ENCODE data around the gene SLC12A8.
"Not testable (repeated sequence)": the region's sequence is repeated elsewhere in the genome, so short reads cannot be mapped to it uniquely, and the experiment has no call there.

Gene SLC12A8

GRCh38 chr3:125107363-125107762 lies 105.2 kb downstream of the SLC12A8 start:
- peaks cover 46% of the 10 kb centered on the region for H3K4me1 ChIP-seq (ENCODE audit: control insufficient read depth, insufficient read depth, low read length)
- H3K9me3 ChIP-seq (ENCODE audit: control insufficient read depth, low read length) = no peaks in the 10 kb centered on the region
- no peaks in the 10 kb centered on the region for H3K27me3 ChIP-seq (replicated peaks; ENCODE audit: control insufficient read depth, insufficient read depth, low read length)
- DNase-seq (ENCODE audit: low read depth) = no peak
- H3K9ac ChIP-seq (ENCODE audit: low read length) = peak overlapping the region; percentile 9
- no peak overlapping the region for H3K4me3 ChIP-seq (ENCODE audit: low read length)
- H3K36me3 ChIP-seq (ENCODE audit: control insufficient read depth, insufficient read depth, low read length, severe bottlenecking) = no peaks in the 10 kb centered on the region

DNA sequence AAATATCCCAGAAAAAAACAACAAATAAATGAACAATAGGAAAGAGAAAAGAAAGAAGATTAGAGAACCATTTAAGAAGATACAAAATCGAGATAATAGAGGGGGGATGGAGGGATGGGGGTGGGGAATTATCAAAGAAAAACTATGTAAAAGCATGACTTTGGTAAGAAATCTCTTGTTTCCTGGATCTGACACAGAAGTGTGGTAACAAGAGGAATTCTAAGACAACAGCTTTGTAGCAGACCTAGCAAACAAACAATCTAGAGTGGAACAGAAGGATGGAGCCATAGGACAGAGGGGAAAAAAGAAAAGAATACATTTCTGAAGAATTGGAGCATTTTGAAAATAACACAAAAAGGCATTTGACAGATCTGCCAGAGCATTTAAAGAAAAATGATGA lies 107.4 kb downstream of the SLC12A8 start:
- DNase-seq (ENCODE audit: low read depth) = no peak
- Histone ChIP-seq H3K4me3 (ENCODE audit: low read length) (no peak overlapping the region), H3K9ac (ENCODE audit: low read length) (no peak overlapping the region), H3K36me3 (ENCODE audit: control insufficient read depth, insufficient read depth, low read length, severe bottlenecking) (no peaks in the 10 kb centered on the region), H3K4me1 (ENCODE audit: control insufficient read depth, insufficient read depth, low read length) (peaks cover 34% of the 10 kb centered on the region), H3K9me3 (ENCODE audit: control insufficient read depth, low read length) (no peaks in the 10 kb centered on the region), H3K27me3 (replicated peaks; ENCODE audit: control insufficient read depth, insufficient read depth, low read length) (no peaks in the 10 kb centered on the region)

DNA sequence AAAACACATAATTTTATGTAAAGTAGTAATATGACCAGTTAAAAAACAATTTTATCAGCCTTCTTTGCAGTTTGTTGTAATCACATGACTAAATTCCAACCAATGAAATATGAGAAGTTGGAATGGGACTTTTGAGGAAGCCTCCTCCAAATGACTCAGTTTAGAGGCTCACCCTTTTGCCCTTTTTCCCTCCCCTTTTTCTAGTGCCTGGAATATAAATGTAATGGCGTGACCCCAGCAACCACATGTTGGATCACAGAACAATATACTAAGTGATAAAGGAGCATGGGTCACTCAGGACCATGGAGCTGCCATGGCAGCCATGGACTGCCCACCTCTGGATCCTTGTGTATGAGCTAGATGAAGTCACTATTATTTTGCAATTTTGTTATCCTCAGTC lies 107.9 kb downstream of the SLC12A8 start:
- H3K4me3 ChIP-seq (ENCODE audit: low read length) = no peak overlapping the region
- DNase-seq (ENCODE audit: low read depth) = no peak
- H3K36me3 ChIP-seq (ENCODE audit: control insufficient read depth, insufficient read depth, low read length, severe bottlenecking) = no peaks in the 10 kb centered on the region
- no peaks in the 10 kb centered on the region for H3K9me3 ChIP-seq (ENCODE audit: control insufficient read depth, low read length)
- peaks cover 29% of the 10 kb centered on the region for H3K4me1 ChIP-seq (ENCODE audit: control insufficient read depth, insufficient read depth, low read length)
- H3K9ac ChIP-seq (ENCODE audit: low read length) = no peak overlapping the region
- H3K27me3 ChIP-seq (replicated peaks; ENCODE audit: control insufficient read depth, insufficient read depth, low read length) = no peaks in the 10 kb centered on the region

DNA sequence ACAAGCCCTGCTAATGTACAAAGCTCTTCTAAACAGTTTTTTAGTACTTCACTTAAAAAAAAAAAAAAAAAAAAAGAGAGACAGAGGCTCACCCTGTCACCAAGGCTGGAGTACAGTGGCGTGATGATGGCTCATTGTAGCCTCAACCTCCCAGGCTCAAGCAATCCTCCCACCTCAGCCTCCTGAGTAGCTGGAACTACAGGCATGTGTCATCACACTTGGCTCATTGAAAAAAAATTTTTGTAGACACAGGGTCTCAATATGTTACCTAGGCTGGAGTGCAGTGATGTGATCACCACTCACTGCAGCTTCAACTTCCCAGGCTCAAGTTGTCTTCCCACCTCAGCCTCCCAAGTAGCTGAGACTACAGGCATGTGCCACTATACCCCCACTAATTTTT lies 109.1 kb downstream of the SLC12A8 start:
- peaks cover 17% of the 10 kb centered on the region for H3K4me1 ChIP-seq (ENCODE audit: control insufficient read depth, insufficient read depth, low read length)
- peaks cover 2% of the 10 kb centered on the region for H3K9me3 ChIP-seq (ENCODE audit: control insufficient read depth, low read length)
- no peak overlapping the region for H3K4me3 ChIP-seq (ENCODE audit: low read length)
- no peak overlapping the region for H3K9ac ChIP-seq (ENCODE audit: low read length)
- no peaks in the 10 kb centered on the region for H3K36me3 ChIP-seq (ENCODE audit: control insufficient read depth, insufficient read depth, low read length, severe bottlenecking)
- H3K27me3 ChIP-seq (replicated peaks; ENCODE audit: control insufficient read depth, insufficient read depth, low read length) = no peaks in the 10 kb centered on the region
- no peak for DNase-seq (ENCODE audit: low read depth)

DNA sequence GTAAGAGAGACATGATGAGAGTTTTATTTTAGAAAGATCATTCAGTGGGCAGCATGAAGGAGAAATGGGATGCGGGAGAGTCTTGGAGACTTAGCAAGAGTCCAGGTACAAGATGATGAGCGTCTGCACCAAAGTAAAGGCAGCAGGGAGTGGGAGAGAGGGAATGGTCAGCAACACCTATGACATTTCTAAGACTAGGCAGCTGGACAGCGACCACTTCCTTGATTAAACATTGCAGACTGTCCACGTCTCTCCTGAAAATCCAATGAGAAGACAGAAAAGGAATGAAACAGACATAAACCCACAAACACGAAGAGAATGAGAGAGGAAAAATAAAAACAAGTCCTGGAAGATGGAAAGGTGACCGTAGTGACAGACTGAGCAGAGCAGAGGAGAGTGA lies 110.1 kb downstream of the SLC12A8 start:
- DNase-seq (ENCODE audit: low read depth) = no peak
- no peak overlapping the region for H3K4me3 ChIP-seq (ENCODE audit: low read length)

DNA sequence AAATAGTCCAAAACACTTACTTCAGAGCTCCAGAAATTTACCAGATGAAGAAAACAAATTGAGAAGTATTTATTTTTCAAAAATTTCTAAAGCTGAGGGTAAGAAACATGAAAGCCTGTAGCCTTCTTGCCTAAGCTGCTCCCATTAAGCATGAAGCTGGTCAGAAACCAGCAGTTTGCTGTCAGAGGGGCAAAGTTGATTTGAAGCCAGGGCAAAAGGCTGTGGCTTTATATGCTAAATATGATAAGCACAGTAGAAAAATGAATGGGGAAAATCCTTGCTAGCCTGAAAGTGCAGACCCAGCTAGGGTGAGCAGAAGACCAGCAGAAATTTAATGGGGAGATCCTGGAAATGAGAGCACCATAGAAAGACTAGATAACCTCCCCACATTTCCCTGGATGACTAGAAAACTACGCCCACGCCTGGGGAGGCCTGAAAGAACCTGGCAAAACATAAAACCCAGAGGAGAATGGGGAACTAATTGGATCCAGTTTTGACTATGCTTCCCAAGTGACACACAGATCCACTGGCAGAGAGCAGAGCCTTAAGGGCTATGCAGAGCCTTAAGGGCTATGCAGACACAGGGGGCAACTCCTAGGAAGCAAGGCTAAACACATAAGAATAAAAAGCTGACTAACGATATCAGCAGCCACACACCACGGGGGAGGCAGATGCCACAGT lies 113.8 kb downstream of the SLC12A8 start:
- H3K9ac ChIP-seq (ENCODE audit: low read length) = no peak overlapping the region
- no peaks in the 10 kb centered on the region for H3K36me3 ChIP-seq (ENCODE audit: control insufficient read depth, insufficient read depth, low read length, severe bottlenecking)
- peak; percentile 28 for DNase-seq (ENCODE audit: low read depth)
- H3K27me3 ChIP-seq (replicated peaks; ENCODE audit: control insufficient read depth, insufficient read depth, low read length) = no peaks in the 10 kb centered on the region
- H3K4me3 ChIP-seq (ENCODE audit: low read length) = no peak overlapping the region
- H3K4me1 ChIP-seq (ENCODE audit: control insufficient read depth, insufficient read depth, low read length) = no peaks in the 10 kb centered on the region
- peaks cover 2% of the 10 kb centered on the region for H3K9me3 ChIP-seq (ENCODE audit: control insufficient read depth, low read length)

More for the DNA sequence above, 110.1 kb downstream of the SLC12A8 start:
- peaks cover 8% of the 10 kb centered on the region for H3K4me1 ChIP-seq (ENCODE audit: control insufficient read depth, insufficient read depth, low read length)
- no peak overlapping the region for H3K9ac ChIP-seq (ENCODE audit: low read length)
- H3K36me3 ChIP-seq (ENCODE audit: control insufficient read depth, insufficient read depth, low read length, severe bottlenecking) = no peaks in the 10 kb centered on the region
- H3K9me3 ChIP-seq (ENCODE audit: control insufficient read depth, low read length) = peaks cover 2% of the 10 kb centered on the region
- no peaks in the 10 kb centered on the region for H3K27me3 ChIP-seq (replicated peaks; ENCODE audit: control insufficient read depth, insufficient read depth, low read length)

- Histone ChIP-seq H3K9ac (ENCODE audit: low read length) (no peak overlapping the region), H3K4me3 (ENCODE audit: low read length) (no peak overlapping the region)
These were observed 121.9 kb downstream of the SLC12A8 start for GRCh38 chr3:125090649-125091048.

DNA sequence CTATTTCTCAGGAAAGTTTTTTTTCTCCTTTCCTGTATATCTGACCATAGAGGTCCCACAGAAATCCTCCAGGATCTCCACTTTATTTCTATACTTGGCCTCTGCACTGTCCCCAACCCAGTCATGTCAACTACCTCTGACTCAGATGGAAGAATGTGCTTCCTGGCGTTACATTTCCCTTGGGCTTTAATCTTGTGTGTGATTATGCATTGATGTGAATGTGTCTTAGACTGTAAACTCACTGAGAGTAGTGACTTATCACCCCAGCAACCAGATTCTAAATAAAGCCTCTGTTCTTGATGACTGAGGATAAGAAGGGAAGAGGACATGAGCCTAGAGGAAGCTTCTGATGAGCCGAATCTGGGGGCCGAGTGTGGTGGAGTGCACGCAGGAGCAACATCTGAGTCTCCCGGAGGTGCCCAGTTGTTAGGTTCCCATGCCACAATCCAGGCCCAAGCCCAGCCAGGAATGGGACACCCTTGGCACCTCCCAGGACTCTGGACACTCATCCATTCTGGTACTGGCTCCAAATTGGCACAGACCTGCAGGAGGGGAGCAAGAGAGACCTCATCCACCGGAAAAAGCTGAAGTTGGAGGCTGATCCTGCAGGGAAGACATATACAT lies 124.7 kb downstream of the SLC12A8 start:
- no peaks in the 10 kb centered on the region for H3K27me3 ChIP-seq (replicated peaks; ENCODE audit: control insufficient read depth, insufficient read depth, low read length)
- no peak overlapping the region for H3K9ac ChIP-seq (ENCODE audit: low read length)
- H3K4me3 ChIP-seq (ENCODE audit: low read length) = no peak overlapping the region
- peak; percentile 36 for DNase-seq (ENCODE audit: low read depth)
- H3K9me3 ChIP-seq (ENCODE audit: control insufficient read depth, low read length) = peaks cover 9% of the 10 kb centered on the region
- H3K36me3 ChIP-seq (ENCODE audit: control insufficient read depth, insufficient read depth, low read length, severe bottlenecking) = no peaks in the 10 kb centered on the region
- H3K4me1 ChIP-seq (ENCODE audit: control insufficient read depth, insufficient read depth, low read length) = peaks cover 11% of the 10 kb centered on the region

More at GRCh38 chr3:125090649-125091048, 121.9 kb downstream of the SLC12A8 start:
- H3K36me3 ChIP-seq (ENCODE audit: control insufficient read depth, insufficient read depth, low read length, severe bottlenecking) = no peaks in the 10 kb centered on the region
- peaks cover 9% of the 10 kb centered on the region for H3K9me3 ChIP-seq (ENCODE audit: control insufficient read depth, low read length)
- no peaks in the 10 kb centered on the region for H3K27me3 ChIP-seq (replicated peaks; ENCODE audit: control insufficient read depth, insufficient read depth, low read length)
- no peak for DNase-seq (ENCODE audit: low read depth)
- peaks cover 11% of the 10 kb centered on the region for H3K4me1 ChIP-seq (ENCODE audit: control insufficient read depth, insufficient read depth, low read length)

GRCh38 chr3:125085166-125085565 lies 127.4 kb downstream of the SLC12A8 start:
- Histone ChIP-seq H3K4me3 (ENCODE audit: low read length) (no peak overlapping the region), H3K9ac (ENCODE audit: low read length) (no peak overlapping the region), H3K4me1 (ENCODE audit: control insufficient read depth, insufficient read depth, low read length) (peaks cover 20% of the 10 kb centered on the region), H3K27me3 (replicated peaks; ENCODE audit: control insufficient read depth, insufficient read depth, low read length) (no peaks in the 10 kb centered on the region), H3K36me3 (ENCODE audit: control insufficient read depth, insufficient read depth, low read length, severe bottlenecking) (no peaks in the 10 kb centered on the region), H3K9me3 (ENCODE audit: control insufficient read depth, low read length) (peaks cover 2% of the 10 kb centered on the region)
- DNase-seq (ENCODE audit: low read depth) = no peak

GRCh38 chr3:125083776-125084175 lies 128.8 kb downstream of the SLC12A8 start:
- Histone ChIP-seq H3K4me3 (ENCODE audit: low read length) (no peak overlapping the region), H3K36me3 (ENCODE audit: control insufficient read depth, insufficient read depth, low read length, severe bottlenecking) (no peaks in the 10 kb centered on the region), H3K27me3 (replicated peaks; ENCODE audit: control insufficient read depth, insufficient read depth, low read length) (no peaks in the 10 kb centered on the region), H3K9me3 (ENCODE audit: control insufficient read depth, low read length) (no peaks in the 10 kb centered on the region), H3K4me1 (ENCODE audit: control insufficient read depth, insufficient read depth, low read length) (peaks cover 26% of the 10 kb centered on the region), H3K9ac (ENCODE audit: low read length) (no peak overlapping the region)
- DNase-seq (ENCODE audit: low read depth) = no peak

DNA sequence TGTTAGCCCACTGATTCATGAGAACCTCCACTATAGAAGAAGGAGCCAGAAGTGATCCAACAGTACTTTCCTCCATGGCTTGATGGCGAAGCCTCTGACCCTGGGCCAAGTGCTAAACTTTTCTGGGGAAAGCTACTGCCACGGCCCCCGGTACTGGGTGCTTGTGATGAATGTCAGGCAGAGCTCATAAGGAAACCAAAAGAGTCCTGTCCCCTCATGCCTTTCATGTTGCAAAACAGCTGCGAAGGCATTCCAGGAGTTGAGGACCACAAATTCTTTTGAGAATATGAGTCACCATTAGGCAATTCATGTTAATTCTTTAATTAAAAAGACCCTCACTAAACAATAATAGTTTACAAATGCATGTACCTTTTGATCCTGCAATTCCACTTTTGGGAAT lies 130.2 kb downstream of the SLC12A8 start:
- H3K4me3 ChIP-seq (ENCODE audit: low read length); H3K36me3 ChIP-seq (ENCODE audit: control insufficient read depth, insufficient read depth, low read length, severe bottlenecking); H3K9ac ChIP-seq (ENCODE audit: low read length); H3K27me3 ChIP-seq (replicated peaks; ENCODE audit: control insufficient read depth, insufficient read depth, low read length); H3K9me3 ChIP-seq (ENCODE audit: control insufficient read depth, low read length): not testable (repeated sequence)
- H3K4me1 ChIP-seq (ENCODE audit: control insufficient read depth, insufficient read depth, low read length) = peaks cover 16% of the 10 kb centered on the region
- DNase-seq (ENCODE audit: low read depth) = peak; percentile 54
